Fibroblast of lung (primary cell): ENCODE data around the gene CDH12. TPM values are rescaled to one million over a fixed set of nuclear protein-coding genes. Genes with fewer than 3 reads are reported as not detected.

Experiments used
- DNase-seq, 2 donors: peaks; one replicate each; pipeline versions ENCODE4 v3.0.0 to v3.0.0-alpha.2; 2010; ENCODE audit warnings: low read depth in 2 of 2
- H2AFZ ChIP-seq: 2 replicates; pipeline ENCODE4 v1.5.1; 2012; ENCODE audit warnings: low read length, control low read depth, inconsistent platforms
- H3K27ac ChIP-seq: 2 replicates; pipeline ENCODE4 v1.5.1; 2011; ENCODE audit warnings: low read length, control low read depth; ENCODE audit not compliant: insufficient read depth
- H3K27me3 ChIP-seq: 2 replicates; pipeline ENCODE4 v1.5.1; 2011; ENCODE audit warnings: mild to moderate bottlenecking, low read length; ENCODE audit not compliant: control insufficient read depth, insufficient read depth
- H3K36me3 ChIP-seq: 2 replicates; pipeline ENCODE4 v1.5.1; 2011; ENCODE audit warnings: low read length; ENCODE audit not compliant: control insufficient read depth, insufficient read depth
- H3K4me1 ChIP-seq: 2 replicates; pipeline ENCODE4 v1.5.1; 2011; ENCODE audit warnings: low read length; ENCODE audit not compliant: control insufficient read depth, insufficient read depth; ENCODE audit errors: extremely low read depth
- H3K4me2 ChIP-seq: 2 replicates; pipeline ENCODE4 v1.5.1; 2011; ENCODE audit warnings: low read length, control low read depth; ENCODE audit not compliant: insufficient read depth; ENCODE audit errors: extremely low read depth
- H3K4me3 ChIP-seq, 4 experiments: fragments of 200-600 bp in 1 of 4; sonication (generic) in 1 of 4; replicated peaks in 1 of 4; 2 replicates each; pipeline ENCODE4 v1.5.1; 2011 to 2016; ENCODE audit warnings: low read length in 4 of 4, low read depth in 3 of 4, mild to moderate bottlenecking in 3 of 4, control low read depth in 2 of 4, inconsistent platforms in 1 of 4, mixed read lengths in 1 of 4; ENCODE audit not compliant: insufficient read depth in 1 of 4; ENCODE audit errors: control extremely low read depth in 1 of 4
- H3K79me2 ChIP-seq: 2 replicates; pipeline ENCODE4 v1.5.1; 2012; ENCODE audit warnings: mild to moderate bottlenecking, low read length, inconsistent platforms; ENCODE audit not compliant: control insufficient read depth, insufficient read depth
- H3K9ac ChIP-seq: 2 replicates; pipeline ENCODE4 v1.5.1; 2011; ENCODE audit warnings: mild to moderate bottlenecking, low read length, control low read depth; ENCODE audit not compliant: insufficient read depth
- H3K9me3 ChIP-seq: 2 replicates; pipeline ENCODE4 v1.5.1; 2012; ENCODE audit warnings: low read depth, low read length; ENCODE audit not compliant: control insufficient read depth, insufficient read depth
- H4K20me1 ChIP-seq: 2 replicates; pipeline ENCODE4 v1.5.1; 2011; ENCODE audit warnings: low read length; ENCODE audit not compliant: control insufficient read depth, insufficient read depth; ENCODE audit errors: extremely low read depth
- EZH2 ChIP-seq: IDR thresholded peaks from 2 replicates; pipeline ENCODE4 v1.5.1; 2012; ENCODE audit warnings: low read length, control low read depth, mild to moderate bottlenecking; ENCODE audit errors: missing control alignments
- polyA plus RNA-seq, 2 donors: library from polyadenylated mRNA; depleted of rRNA in 1 of 2; stranded (reverse) in 1 of 2; unstranded in 1 of 2; fragments of >200 nt; gene quantifications; 2 replicates each; pipeline ENCODE4 v1.2.1, GENCODE V29; 2011 to 2012; ENCODE audit warnings: missing spikeins in 1 of 2
- total RNA-seq: library from RNA; depleted of rRNA; stranded (reverse); fragments of >200 nt; gene quantifications from 2 replicates; pipeline ENCODE4 v1.2.1, GENCODE V29; 2014
- TF ChIP-seq, protein P1 (sequence below), 2 donors: IDR thresholded peaks in 1 of 2; conservative IDR thresholded peaks in 1 of 2; 1 replicate in 1 of 2; 2 replicates in 1 of 2; pipeline ENCODE4 v1.5.1; 2011 to 2012; ENCODE audit warnings: low read length in 2 of 2, control low read depth in 1 of 2, inconsistent platforms in 1 of 2, low read depth in 1 of 2, mild to moderate bottlenecking in 1 of 2

Gene CDH12
- total and polyA plus RNA-seq, 2 donors (not counting 1 experiment from before 2014, with no cell fraction given), result 0.02 TPM; not detected in 1

- no peaks in the 10 kb centered on the region for H3K27me3 ChIP-seq
- H3K4me1 ChIP-seq, result no peaks in the 10 kb centered on the region
- no peak overlapping the region for H3K4me2 ChIP-seq
- no peak overlapping the region for H3K27ac ChIP-seq
- no peaks in the 10 kb centered on the region for H3K79me2 ChIP-seq
- no peak overlapping the region for H2AFZ ChIP-seq
- H3K36me3 ChIP-seq, result no peaks in the 10 kb centered on the region
- no peak for TF ChIP-seq EZH2
- TF ChIP-seq, protein P1, sequence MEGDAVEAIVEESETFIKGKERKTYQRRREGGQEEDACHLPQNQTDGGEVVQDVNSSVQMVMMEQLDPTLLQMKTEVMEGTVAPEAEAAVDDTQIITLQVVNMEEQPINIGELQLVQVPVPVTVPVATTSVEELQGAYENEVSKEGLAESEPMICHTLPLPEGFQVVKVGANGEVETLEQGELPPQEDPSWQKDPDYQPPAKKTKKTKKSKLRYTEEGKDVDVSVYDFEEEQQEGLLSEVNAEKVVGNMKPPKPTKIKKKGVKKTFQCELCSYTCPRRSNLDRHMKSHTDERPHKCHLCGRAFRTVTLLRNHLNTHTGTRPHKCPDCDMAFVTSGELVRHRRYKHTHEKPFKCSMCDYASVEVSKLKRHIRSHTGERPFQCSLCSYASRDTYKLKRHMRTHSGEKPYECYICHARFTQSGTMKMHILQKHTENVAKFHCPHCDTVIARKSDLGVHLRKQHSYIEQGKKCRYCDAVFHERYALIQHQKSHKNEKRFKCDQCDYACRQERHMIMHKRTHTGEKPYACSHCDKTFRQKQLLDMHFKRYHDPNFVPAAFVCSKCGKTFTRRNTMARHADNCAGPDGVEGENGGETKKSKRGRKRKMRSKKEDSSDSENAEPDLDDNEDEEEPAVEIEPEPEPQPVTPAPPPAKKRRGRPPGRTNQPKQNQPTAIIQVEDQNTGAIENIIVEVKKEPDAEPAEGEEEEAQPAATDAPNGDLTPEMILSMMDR (conservative IDR thresholded peaks at IDR 0.05 in 1 of 2, IDR thresholded peaks at IDR 0.05 in 1 of 2; ENCODE audit: low read depth in 1 of 2, low read length in 2 of 2), result no peak
- DNase-seq, result no peak
- no peaks in the 10 kb centered on the region for H4K20me1 ChIP-seq
- H3K9ac ChIP-seq, result no peak overlapping the region
- no peak overlapping the region for H3K4me3 ChIP-seq
- H3K9me3 ChIP-seq, result no peaks in the 10 kb centered on the region
These were observed 741.8 kb downstream of the CDH12 start for GRCh38 chr5:22111320-22111719.

DNA sequence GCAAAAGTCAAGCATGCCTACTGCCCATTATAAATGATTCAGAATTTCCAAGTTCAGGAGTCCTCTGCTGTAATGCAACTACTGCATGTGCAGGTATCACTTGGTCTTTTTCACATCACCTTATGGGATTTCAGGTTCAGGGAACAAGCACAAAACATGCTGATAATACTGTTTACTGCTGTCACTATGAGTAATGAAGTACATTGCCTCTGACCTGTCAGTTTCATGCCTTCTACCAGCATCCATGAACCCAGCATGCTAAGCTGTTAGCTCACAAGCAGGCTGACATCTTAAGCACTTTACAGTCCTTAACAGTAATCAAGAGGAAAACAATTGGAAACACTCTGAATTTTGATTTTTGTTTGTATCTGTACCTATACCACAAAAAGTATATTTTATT lies 743.8 kb downstream of the CDH12 start:
- DNase-seq, result no peak
- no peaks in the 10 kb centered on the region for H3K4me1 ChIP-seq
- H3K4me2 ChIP-seq, result no peak overlapping the region
- no peak overlapping the region for H3K4me3 ChIP-seq
- no peak for TF ChIP-seq EZH2
- TF ChIP-seq, protein P1 (conservative IDR thresholded peaks at IDR 0.05 in 1 of 2, IDR thresholded peaks at IDR 0.05 in 1 of 2; ENCODE audit: low read depth in 1 of 2, low read length in 2 of 2), result no peak
- no peaks in the 10 kb centered on the region for H3K79me2 ChIP-seq
- no peaks in the 10 kb centered on the region for H3K9me3 ChIP-seq
- H2AFZ ChIP-seq, result no peak overlapping the region
- no peak overlapping the region for H3K9ac ChIP-seq
- H3K27me3 ChIP-seq, result no peaks in the 10 kb centered on the region
- H4K20me1 ChIP-seq, result no peaks in the 10 kb centered on the region
- no peak overlapping the region for H3K27ac ChIP-seq
- no peaks in the 10 kb centered on the region for H3K36me3 ChIP-seq

DNA sequence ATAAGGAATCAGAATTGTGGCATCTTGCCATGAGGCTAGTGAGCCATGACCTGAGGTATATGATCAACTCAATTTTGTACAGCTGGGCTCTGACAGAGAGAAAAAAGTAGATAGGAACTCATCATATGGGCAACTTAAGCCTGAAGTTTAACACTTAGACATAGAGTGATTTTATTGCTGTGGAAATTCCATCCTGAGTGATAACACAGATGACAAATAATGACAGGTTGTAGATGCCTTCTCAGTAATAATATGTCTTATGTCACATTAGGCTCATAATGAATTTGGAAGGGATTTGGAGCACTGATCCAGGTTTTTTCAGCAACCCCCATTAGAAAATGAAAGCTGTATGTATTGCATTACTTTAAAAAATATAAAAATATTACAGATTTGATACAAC lies 744.6 kb downstream of the CDH12 start:
- Histone ChIP-seq H3K27me3 (no peaks in the 10 kb centered on the region), H3K4me1 (no peaks in the 10 kb centered on the region), H2AFZ (no peak overlapping the region), H3K9ac (no peak overlapping the region), H3K4me2 (no peak overlapping the region), H3K36me3 (no peaks in the 10 kb centered on the region), H3K27ac (no peak overlapping the region), H4K20me1 (no peaks in the 10 kb centered on the region), H3K4me3 (no peak overlapping the region), H3K79me2 (no peaks in the 10 kb centered on the region), H3K9me3 (no peaks in the 10 kb centered on the region)
- TF ChIP-seq, protein P1 (conservative IDR thresholded peaks at IDR 0.05 in 1 of 2, IDR thresholded peaks at IDR 0.05 in 1 of 2; ENCODE audit: low read depth in 1 of 2, low read length in 2 of 2), result no peak
- no peak for TF ChIP-seq EZH2
- no peak for DNase-seq
